Esophagus muscularis mucosa (tissue), 4 donors: ENCODE results near the gene HK2. TPM values are rescaled to one million over a fixed set of nuclear protein-coding genes. Genes with fewer than 3 reads are reported as not detected.

Experiments used
- DNase-seq: peaks from one replicate; pipeline ENCODE4 v3.0.0-alpha.2; 2017; ENCODE audit errors: extremely low spot score
- H3K27ac ChIP-seq, 4 donors: fragments of 200-600 bp; sonication (generic); replicated peaks in 1 of 4; 1 replicate in 3 of 4; 2 replicates in 1 of 4; pipeline ENCODE4 v1.5.1; 2016 to 2019; ENCODE audit warnings: mild to moderate bottlenecking in 1 of 4
- H3K27me3 ChIP-seq, 4 donors: fragments of 200-600 bp; sonication (generic); one replicate each; pipeline versions ENCODE4 v1.5.1 to v1.6.0; 2016 to 2019
- H3K36me3 ChIP-seq, 4 donors: fragments of 200-600 bp; sonication (generic); one replicate each; pipeline ENCODE4 v1.5.1; 2016 to 2019
- H3K4me1 ChIP-seq, 4 donors: fragments of 200-600 bp; sonication (generic); one replicate each; pipeline ENCODE4 v1.5.1; 2016 to 2019
- H3K4me3 ChIP-seq, 4 donors: fragments of 200-600 bp; sonication (generic); 1 replicate in 2 of 4; 2 replicates in 2 of 4; pipeline ENCODE4 v1.5.1; 2016 to 2019; ENCODE audit warnings: mild to moderate bottlenecking in 4 of 4, moderate library complexity in 1 of 4
- H3K9me3 ChIP-seq, 4 donors: fragments of 200-600 bp; sonication (generic); 1 replicate in 3 of 4; 2 replicates in 1 of 4; pipeline ENCODE4 v1.5.1; 2016 to 2019
- EP300 ChIP-seq: sonication (generic); formaldehyde crosslinking; IDR thresholded peaks from one replicate; pipeline ENCODE4 v1.6.1; 2017; ENCODE audit warnings: antibody characterized with exemption
- POLR2A ChIP-seq: fragments of 450-650 bp; IDR thresholded peaks from one replicate; pipeline ENCODE4 v1.6.1; 2017; ENCODE audit warnings: antibody characterized with exemption, moderate library complexity, mild to moderate bottlenecking, low read depth
- POLR2AphosphoS5 ChIP-seq, 2 donors: sonication (generic); formaldehyde crosslinking; IDR thresholded peaks; one replicate each; pipeline ENCODE4 v1.6.1; 2017; ENCODE audit warnings: antibody characterized with exemption in 2 of 2
- WGBS: methylation state at CpG from one replicate; pipeline ENCODE4 v1.1.5; 2018; 5-methylcytosine and 5-hydroxymethylcytosine counted together
- intact Hi-C: fragments of 100-400 bp; cut with DNase I; formaldehyde crosslinking; loops from one replicate; pipeline ENCODE4 v1.15.1; 2023
- total RNA-seq, 4 donors: library from RNA; depleted of rRNA; stranded (reverse); fragments of >200 nt; gene quantifications; one replicate each; pipeline versions ENCODE4 v1.1.0 to v1.2.1, GENCODE V29; 2016
- TF ChIP-seq, protein P1 (sequence below), 3 experiments: fragments of 200-600 bp in 2 of 3; fragments of 450-650 bp in 1 of 3; sonication (generic) in 2 of 3; IDR thresholded peaks; one replicate each; pipeline ENCODE4 v1.5.1; 2017 to 2019; ENCODE audit warnings: antibody characterized with exemption in 3 of 3, mild to moderate bottlenecking in 2 of 3, moderate library complexity in 1 of 3

Gene HK2
- total RNA-seq, 4 donors from 2014 or later, result 0.97 to 5.3 (median 3.0) TPM

DNA sequence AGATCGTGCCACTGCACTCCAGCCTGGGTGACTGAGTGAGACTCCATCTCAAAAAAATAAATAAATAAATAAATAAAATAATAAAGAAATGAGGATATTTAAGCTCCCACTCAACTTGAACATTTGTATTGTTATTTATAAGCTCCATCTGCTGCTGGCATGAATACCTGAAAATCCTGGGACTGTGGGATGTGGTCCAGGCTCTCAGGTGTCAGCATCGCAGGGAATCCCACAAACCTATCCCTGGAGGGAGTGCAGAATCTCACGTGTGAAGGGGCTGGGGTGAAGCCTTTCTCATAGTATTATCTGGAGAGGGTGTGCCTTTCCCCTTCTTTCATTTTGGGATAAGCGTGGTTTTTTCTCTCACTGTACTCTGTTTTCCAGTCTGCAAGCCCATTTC lies 77.1 kb downstream of the HK2 start:
- Histone ChIP-seq H3K4me1 (peaks cover 0 to 9% (median 3%) of the 10 kb centered on the region in 4 donors), H3K9me3 (no peaks in the 10 kb centered on the region), H3K27ac (no peak overlapping the region), H3K4me3 (no peak overlapping the region), H3K36me3 (no peaks in the 10 kb centered on the region), H3K27me3 (peaks cover 0 to 67% (median 0%) of the 10 kb centered on the region in 4 donors)
- DNase-seq, result no peak
- intact Hi-C loops, result no loop called here
- TF ChIP-seq POLR2A (no peak), POLR2AphosphoS5 (IDR thresholded peaks at IDR 0.05) (no peak), EP300 (no peak)
- TF ChIP-seq, protein P1, sequence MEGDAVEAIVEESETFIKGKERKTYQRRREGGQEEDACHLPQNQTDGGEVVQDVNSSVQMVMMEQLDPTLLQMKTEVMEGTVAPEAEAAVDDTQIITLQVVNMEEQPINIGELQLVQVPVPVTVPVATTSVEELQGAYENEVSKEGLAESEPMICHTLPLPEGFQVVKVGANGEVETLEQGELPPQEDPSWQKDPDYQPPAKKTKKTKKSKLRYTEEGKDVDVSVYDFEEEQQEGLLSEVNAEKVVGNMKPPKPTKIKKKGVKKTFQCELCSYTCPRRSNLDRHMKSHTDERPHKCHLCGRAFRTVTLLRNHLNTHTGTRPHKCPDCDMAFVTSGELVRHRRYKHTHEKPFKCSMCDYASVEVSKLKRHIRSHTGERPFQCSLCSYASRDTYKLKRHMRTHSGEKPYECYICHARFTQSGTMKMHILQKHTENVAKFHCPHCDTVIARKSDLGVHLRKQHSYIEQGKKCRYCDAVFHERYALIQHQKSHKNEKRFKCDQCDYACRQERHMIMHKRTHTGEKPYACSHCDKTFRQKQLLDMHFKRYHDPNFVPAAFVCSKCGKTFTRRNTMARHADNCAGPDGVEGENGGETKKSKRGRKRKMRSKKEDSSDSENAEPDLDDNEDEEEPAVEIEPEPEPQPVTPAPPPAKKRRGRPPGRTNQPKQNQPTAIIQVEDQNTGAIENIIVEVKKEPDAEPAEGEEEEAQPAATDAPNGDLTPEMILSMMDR (IDR thresholded peaks at IDR 0.05), result no peak
- 67% methylated on average over 4 of the region's 4 CpGs for WGBS

DNA sequence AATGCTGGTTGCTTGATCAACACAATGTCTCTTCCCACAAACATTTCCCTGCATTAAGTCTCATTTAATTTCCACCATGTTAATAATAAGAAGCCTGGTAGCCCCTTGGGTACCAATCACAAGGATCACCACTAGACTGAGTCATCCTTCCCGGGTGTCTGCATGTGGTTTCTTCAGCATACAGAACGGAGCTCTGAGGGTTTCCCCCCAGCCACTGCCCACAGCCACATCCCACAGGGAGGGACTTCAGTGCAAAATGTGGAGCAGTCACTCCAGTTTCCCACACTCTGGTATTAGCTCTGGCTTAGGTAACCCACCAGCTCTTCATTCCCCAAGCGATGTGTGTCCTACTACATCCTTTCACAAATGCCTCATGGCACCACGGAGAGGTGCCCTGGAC lies 81.8 kb downstream of the HK2 start:
- intact Hi-C loops, result no loop called here
- no peak for DNase-seq
- no peaks in the 10 kb centered on the region for H3K9me3 ChIP-seq

DNA sequence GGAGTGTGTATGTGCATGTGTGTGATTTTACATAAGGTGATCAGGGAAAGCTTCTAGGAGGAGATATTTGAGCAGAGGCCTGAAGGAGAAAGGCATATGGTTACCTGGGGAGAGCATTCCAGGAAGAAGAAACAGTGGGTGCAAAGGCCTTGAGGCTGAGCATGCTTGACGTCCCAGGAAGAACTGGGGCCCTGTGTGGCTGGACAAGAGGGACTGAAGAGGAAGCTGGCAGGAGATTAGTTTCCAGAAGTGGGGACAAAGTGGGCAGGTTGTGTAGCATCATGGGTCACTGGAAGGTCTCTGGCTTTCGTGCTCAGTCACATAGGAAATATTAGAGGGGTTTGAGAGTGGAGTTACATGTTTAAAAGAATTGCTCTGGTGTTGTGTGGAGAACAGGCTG lies 82.5 kb downstream of the HK2 start:
- peaks cover 0 to 4% (median 0%) of the 10 kb centered on the region in 4 donors for H3K9me3 ChIP-seq
- peaks cover 0 to 83% (median 0%) of the 10 kb centered on the region in 4 donors for H3K27me3 ChIP-seq
- H3K4me3 ChIP-seq, result no peak overlapping the region
- TF ChIP-seq POLR2AphosphoS5 (IDR thresholded peaks at IDR 0.05), result no peak
- TF ChIP-seq, protein P1 (IDR thresholded peaks at IDR 0.05), result no peak
- no peak for TF ChIP-seq EP300
- no peak for DNase-seq
- WGBS, result 80% methylated on average over 2 of the region's 2 CpGs
- no peak overlapping the region for H3K27ac ChIP-seq
- H3K4me1 ChIP-seq, result peaks cover 4 to 7% (median 6%) of the 10 kb centered on the region in 4 donors
- no peaks in the 10 kb centered on the region for H3K36me3 ChIP-seq
- intact Hi-C loops, result no loop called here

More for the DNA sequence above, 81.8 kb downstream of the HK2 start:
- Histone ChIP-seq H3K36me3 (no peaks in the 10 kb centered on the region), H3K4me3 (no peak overlapping the region), H3K4me1 (peaks cover 4 to 7% (median 6%) of the 10 kb centered on the region in 4 donors), H3K27me3 (peaks cover 0 to 83% (median 0%) of the 10 kb centered on the region in 4 donors), H3K27ac (no peak overlapping the region)
- 89% methylated on average over 4 of the region's 4 CpGs for WGBS
- TF ChIP-seq, protein P1 (IDR thresholded peaks at IDR 0.05), result no peak
- TF ChIP-seq POLR2A (no peak), POLR2AphosphoS5 (IDR thresholded peaks at IDR 0.05) (no peak), EP300 (no peak)

DNA sequence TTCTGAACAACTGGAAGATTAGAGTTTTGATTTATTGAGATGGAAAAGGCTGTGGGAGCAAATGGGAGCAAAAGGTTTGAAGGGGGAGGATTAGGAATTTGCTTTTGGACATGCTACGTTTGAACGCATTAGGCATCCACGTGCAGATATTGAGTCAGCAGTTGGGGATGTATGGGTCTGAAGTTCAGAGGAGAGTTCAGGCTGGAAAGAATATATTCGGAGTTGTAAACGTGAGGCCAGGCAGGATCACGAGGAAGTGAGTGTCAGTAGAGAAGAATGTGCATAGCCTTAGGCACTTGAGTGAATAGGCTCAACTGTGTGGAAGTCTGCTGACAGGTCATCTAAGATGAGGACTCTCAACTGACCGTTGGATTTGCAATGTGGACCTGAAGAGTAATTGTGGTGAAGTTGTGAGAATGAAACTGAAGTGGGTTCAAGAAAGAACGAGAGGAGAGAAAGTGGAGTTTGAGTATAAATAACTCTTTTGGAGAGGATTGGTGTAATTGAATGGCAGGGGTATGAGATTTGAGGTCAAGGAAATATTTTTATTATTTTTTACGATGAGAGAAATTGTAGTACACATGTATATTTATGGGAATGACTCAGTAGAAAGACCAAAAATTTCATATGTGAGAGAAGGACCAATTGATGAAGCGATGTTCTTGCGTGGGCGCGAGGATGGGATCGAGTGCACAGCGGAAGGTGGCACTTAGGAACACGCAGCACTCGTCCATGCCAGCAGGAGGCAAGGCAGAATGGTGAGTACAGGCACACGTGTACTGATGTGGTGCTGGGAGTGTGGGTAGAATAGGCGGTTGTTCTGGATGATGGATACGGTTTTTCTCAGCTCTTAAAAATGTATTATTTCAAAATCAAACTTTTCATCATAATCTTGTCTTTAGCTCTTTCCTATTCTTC lies 84.0 kb downstream of the HK2 start:
- no peak overlapping the region for H3K27ac ChIP-seq
- no peaks in the 10 kb centered on the region for H3K36me3 ChIP-seq
- peaks cover 0 to 4% (median 0%) of the 10 kb centered on the region in 4 donors for H3K9me3 ChIP-seq
- peaks cover 6 to 7% (median 6%) of the 10 kb centered on the region in 4 donors for H3K4me1 ChIP-seq
- intact Hi-C loops, result loop anchor here (2.0 kb wide), 1 partner anchor 485 kb away; no protein-coding TSS in a partner anchor
- 82% methylated on average over 20 of the region's 20 CpGs for WGBS
- no peak overlapping the region for H3K4me3 ChIP-seq
- peaks cover 0 to 68% (median 0%) of the 10 kb centered on the region in 4 donors for H3K27me3 ChIP-seq
- no peak for DNase-seq
- TF ChIP-seq POLR2A (no peak), POLR2AphosphoS5 (IDR thresholded peaks at IDR 0.05) (no peak), EP300 (no peak)
- TF ChIP-seq, protein P1 (IDR thresholded peaks at IDR 0.05), result no peak
